Measurements from ENCODE around the gene ASCC3. TPM values are rescaled to one million over a fixed set of nuclear protein-coding genes. Genes with fewer than 3 reads are reported as not detected.

The ASCC3 gene
- total RNA-seq, 4 donors from 2014 or later = 15.7 to 39.9 (median 29.3) TPM

DNA sequence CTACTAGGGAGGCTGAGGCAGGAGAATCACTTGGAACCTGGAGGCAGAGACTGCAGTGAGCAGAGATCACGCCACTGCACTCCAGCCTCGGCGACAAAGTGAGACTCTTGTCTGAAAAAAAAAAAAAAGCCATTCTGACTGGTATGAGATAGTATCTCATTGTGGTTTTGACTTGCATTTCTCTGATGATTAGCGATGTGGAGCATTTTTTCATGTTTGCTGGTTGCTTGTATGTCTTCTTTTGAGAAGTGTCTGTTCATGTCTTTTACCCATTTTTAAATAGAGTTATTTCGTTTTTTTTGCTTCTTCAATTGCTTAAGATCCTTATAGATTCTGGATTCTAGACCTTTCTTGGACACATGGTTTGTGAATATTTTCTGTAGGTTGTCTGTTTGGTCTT, 312.9 kb downstream of the ASCC3 start:
- in situ Hi-C loops (cut with MboI; ENCODE audit: low pct_ligation_motif_present in 1 of 4, low pct_unique_long_range_greater_than_20kb in 1 of 4, low sequenced_read_pairs in 3 of 4) = no loop called here
- H3K36me3 ChIP-seq = no peaks in the 10 kb centered on the region

DNA sequence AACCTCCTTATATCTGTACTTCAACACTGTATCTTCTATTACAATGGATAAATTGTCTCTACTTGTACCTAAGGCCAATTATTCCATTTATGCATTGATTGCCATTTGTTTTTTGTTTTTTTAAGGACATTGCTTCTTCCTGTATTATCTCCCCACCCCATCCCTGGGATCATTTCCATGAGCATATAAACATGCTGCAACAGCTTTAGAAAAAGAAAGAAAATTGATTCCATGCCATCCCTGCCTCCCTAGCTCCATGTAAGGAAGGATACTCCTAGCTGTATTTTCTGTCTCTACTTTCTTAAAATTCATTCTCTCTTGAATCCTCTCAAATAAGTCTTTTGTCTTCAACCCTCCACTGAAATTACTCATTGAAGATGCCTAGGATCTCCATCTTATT, 314.6 kb downstream of the ASCC3 start:
- DNase-seq = no peak
- in situ Hi-C loops (cut with MboI; ENCODE audit: low pct_ligation_motif_present in 1 of 4, low pct_unique_long_range_greater_than_20kb in 1 of 4, low sequenced_read_pairs in 3 of 4) (no loop called here), intact Hi-C loops (cut with DNase I; ENCODE audit: low total_unique reads) (no loop called here)

More for the DNA sequence above, 312.9 kb downstream of the ASCC3 start:
- DNase-seq = no peak
- intact Hi-C loops (cut with DNase I; ENCODE audit: low total_unique reads) = no loop called here
- no peaks in the 10 kb centered on the region for H3K4me1 ChIP-seq
- H3K9me3 ChIP-seq = no peaks in the 10 kb centered on the region
- no peak for TF ChIP-seq POLR2A (IDR thresholded peaks at IDR 0.05)
- no peak for TF ChIP-seq EP300 (IDR thresholded peaks at IDR 0.05; ENCODE audit: low read depth)
- TF ChIP-seq POLR2AphosphoS5 (IDR thresholded peaks at IDR 0.05) = no peak
- TF ChIP-seq, protein P1, sequence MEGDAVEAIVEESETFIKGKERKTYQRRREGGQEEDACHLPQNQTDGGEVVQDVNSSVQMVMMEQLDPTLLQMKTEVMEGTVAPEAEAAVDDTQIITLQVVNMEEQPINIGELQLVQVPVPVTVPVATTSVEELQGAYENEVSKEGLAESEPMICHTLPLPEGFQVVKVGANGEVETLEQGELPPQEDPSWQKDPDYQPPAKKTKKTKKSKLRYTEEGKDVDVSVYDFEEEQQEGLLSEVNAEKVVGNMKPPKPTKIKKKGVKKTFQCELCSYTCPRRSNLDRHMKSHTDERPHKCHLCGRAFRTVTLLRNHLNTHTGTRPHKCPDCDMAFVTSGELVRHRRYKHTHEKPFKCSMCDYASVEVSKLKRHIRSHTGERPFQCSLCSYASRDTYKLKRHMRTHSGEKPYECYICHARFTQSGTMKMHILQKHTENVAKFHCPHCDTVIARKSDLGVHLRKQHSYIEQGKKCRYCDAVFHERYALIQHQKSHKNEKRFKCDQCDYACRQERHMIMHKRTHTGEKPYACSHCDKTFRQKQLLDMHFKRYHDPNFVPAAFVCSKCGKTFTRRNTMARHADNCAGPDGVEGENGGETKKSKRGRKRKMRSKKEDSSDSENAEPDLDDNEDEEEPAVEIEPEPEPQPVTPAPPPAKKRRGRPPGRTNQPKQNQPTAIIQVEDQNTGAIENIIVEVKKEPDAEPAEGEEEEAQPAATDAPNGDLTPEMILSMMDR (IDR thresholded peaks at IDR 0.05) = no peak
- H3K27ac ChIP-seq = no peak overlapping the region
- no peak overlapping the region for H3K4me3 ChIP-seq
- H3K27me3 ChIP-seq = no peaks in the 10 kb centered on the region
- WGBS, 2 donors (ENCODE audit: low coverage in 1 of 2) = 94 to 100% methylated on average over 2 to 5 of the region's 5 CpGs

DNA sequence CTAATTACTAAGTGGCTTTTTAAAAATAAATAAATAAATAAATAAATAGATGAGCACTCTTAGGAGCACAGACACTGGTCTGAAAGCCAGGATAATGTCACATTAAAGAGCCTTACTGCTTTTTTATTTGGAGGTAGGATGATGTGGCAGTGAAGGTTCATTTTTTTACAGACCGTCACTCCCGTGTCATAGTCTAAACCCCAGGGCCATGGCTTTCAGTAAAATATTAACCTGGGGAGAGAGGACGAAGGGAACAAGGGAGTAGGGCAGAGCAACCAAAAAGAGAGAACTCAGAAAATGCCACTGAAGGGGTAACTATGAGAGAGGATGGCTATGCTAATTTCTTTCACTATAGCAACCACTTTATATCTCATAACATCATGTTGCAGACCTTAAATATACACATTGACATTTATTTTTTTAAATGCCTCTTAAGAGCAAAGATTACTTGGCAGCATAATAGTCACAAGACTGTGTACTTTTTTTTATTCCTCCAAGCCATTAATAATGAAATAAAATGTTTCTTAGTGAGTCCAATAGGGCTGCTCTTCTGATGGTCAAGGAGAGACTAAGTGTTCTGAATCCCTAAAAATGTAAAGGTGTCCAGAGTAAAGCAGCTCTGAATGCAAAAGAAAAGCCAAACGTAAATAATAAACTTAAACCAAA, 315.6 kb downstream of the ASCC3 start:
- intact Hi-C loops (cut with DNase I; ENCODE audit: low total_unique reads) (no loop called here), in situ Hi-C loops (cut with MboI; ENCODE audit: low pct_ligation_motif_present in 1 of 4, low pct_unique_long_range_greater_than_20kb in 1 of 4, low sequenced_read_pairs in 3 of 4) (no loop called here)
- TF ChIP-seq EP300 (IDR thresholded peaks at IDR 0.05; ENCODE audit: low read depth) = no peak
- no peak for TF ChIP-seq POLR2AphosphoS5 (IDR thresholded peaks at IDR 0.05)
- no peak for TF ChIP-seq POLR2A (IDR thresholded peaks at IDR 0.05)

More for the DNA sequence above, 314.6 kb downstream of the ASCC3 start:
- Histone ChIP-seq H3K36me3 (no peaks in the 10 kb centered on the region), H3K27me3 (no peaks in the 10 kb centered on the region), H3K4me1 (no peaks in the 10 kb centered on the region), H3K4me3 (no peak overlapping the region), H3K27ac (no peak overlapping the region), H3K9me3 (no peaks in the 10 kb centered on the region)
- TF ChIP-seq POLR2AphosphoS5 (IDR thresholded peaks at IDR 0.05) (no peak), EP300 (IDR thresholded peaks at IDR 0.05; ENCODE audit: low read depth) (no peak), POLR2A (IDR thresholded peaks at IDR 0.05) (no peak)
- TF ChIP-seq, protein P1 (IDR thresholded peaks at IDR 0.05) = no peak

DNA sequence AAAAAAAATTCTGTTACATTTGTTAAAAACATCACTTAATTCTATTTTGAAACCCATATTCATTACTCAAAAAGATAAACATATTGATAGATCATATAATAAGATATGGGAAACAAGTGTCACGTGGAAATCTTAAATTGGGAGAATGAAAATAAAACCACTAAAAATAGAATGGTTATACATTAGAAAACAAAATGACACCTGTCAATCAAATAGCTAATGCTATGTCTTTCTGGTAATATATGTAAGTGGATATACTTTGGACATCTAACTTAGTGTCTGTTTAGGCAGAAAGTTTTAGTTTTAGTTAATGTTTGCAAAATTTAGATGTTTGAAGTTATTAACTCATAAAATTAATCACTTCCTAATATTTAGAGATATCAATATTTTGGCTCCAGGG, 321.3 kb downstream of the ASCC3 start:
- H3K4me3 ChIP-seq = no peak overlapping the region
- 80 to 98% methylated on average over 1 of the region's 1 CpG for WGBS, 2 donors (ENCODE audit: low coverage in 1 of 2)
- in situ Hi-C loops (cut with MboI; ENCODE audit: low pct_ligation_motif_present in 1 of 4, low pct_unique_long_range_greater_than_20kb in 1 of 4, low sequenced_read_pairs in 3 of 4) = no loop called here

More for the DNA sequence above, 315.6 kb downstream of the ASCC3 start:
- no peaks in the 10 kb centered on the region for H3K4me1 ChIP-seq
- H3K9me3 ChIP-seq = no peaks in the 10 kb centered on the region
- WGBS, 2 donors (ENCODE audit: low coverage in 1 of 2) = 84 to 97% methylated on average over 4 of the region's 4 CpGs
- H3K36me3 ChIP-seq = no peaks in the 10 kb centered on the region
- no peak overlapping the region for H3K4me3 ChIP-seq
- no peak overlapping the region for H3K27ac ChIP-seq
- DNase-seq = no peak
- no peaks in the 10 kb centered on the region for H3K27me3 ChIP-seq

More for the DNA sequence above, 321.3 kb downstream of the ASCC3 start:
- Histone ChIP-seq H3K4me1 (no peaks in the 10 kb centered on the region), H3K9me3 (no peaks in the 10 kb centered on the region), H3K27me3 (no peaks in the 10 kb centered on the region), H3K36me3 (no peaks in the 10 kb centered on the region), H3K27ac (no peak overlapping the region)
- intact Hi-C loops (cut with DNase I; ENCODE audit: low total_unique reads) = no loop called here
- no peak for TF ChIP-seq POLR2AphosphoS5 (IDR thresholded peaks at IDR 0.05)
- TF ChIP-seq EP300 (IDR thresholded peaks at IDR 0.05; ENCODE audit: low read depth) = no peak
- TF ChIP-seq, protein P1 (IDR thresholded peaks at IDR 0.05) = no peak
- no peak for TF ChIP-seq POLR2A (IDR thresholded peaks at IDR 0.05)
- no peak for DNase-seq

Data from transverse colon (tissue), 4 donors.